ENCODE results near the gene TENM4. TPM values are rescaled to one million over a fixed set of nuclear protein-coding genes. Genes with fewer than 3 reads are reported as not detected.

Gene TENM4
- total and polyA plus RNA-seq, 2 of the 8 experiments (the other 6 are each of a cell fraction or from before 2014, with no cell fraction given) = 3.5 to 7.2 TPM

GRCh38 chr11:78669249-78669648 lies 771.6 kb downstream of the TENM4 start:
- Histone ChIP-seq H3K23me2 (ENCODE audit: low read depth, low read length) (no peaks in the 10 kb centered on the region), H3K27ac (ENCODE audit: low read depth, low read length) (no peak overlapping the region), H3K27me3 (replicated peaks in 1 of 4; ENCODE audit: control insufficient read depth in 3 of 4, extremely low read depth in 1 of 4, insufficient read depth in 3 of 4, low read length in 3 of 4) (no peaks in the 10 kb centered on the region), H4K8ac (ENCODE audit: extremely low read depth, insufficient read depth, low read length) (no peak overlapping the region), H2BK120ac (replicated peaks; ENCODE audit: low read depth, low read length) (no peak overlapping the region), H3K36me3 (ENCODE audit: control insufficient read depth in 2 of 4, insufficient read depth in 4 of 4, low read length in 3 of 4) (no peaks in the 10 kb centered on the region), H3K56ac (replicated peaks; ENCODE audit: insufficient read length, low read depth, low read length) (no peak overlapping the region), H2BK12ac (ENCODE audit: low read depth, low read length) (no peak overlapping the region), H3K4me1 (replicated peaks in 1 of 4; ENCODE audit: control insufficient read depth in 3 of 4, insufficient read depth in 4 of 4, low read length in 3 of 4) (no peaks in the 10 kb centered on the region; a peak in 1 of 7 replicates), H3K18ac (ENCODE audit: extremely low read depth, low read length) (no peak overlapping the region), H3K4ac (replicated peaks; ENCODE audit: insufficient read length, low read depth, low read length) (no peak overlapping the region), H3K23ac (ENCODE audit: insufficient read length) (no peak overlapping the region), H3K4me2 (ENCODE audit: insufficient read depth in 1 of 2, low read depth in 2 of 2, low read length in 2 of 2) (no peak overlapping the region), H3K9me3 (ENCODE audit: insufficient read depth in 2 of 2, low read depth in 1 of 2, low read length in 1 of 2) (no peaks in the 10 kb centered on the region), H3K79me1 (ENCODE audit: low read depth, low read length) (no peaks in the 10 kb centered on the region), H3K79me2 (ENCODE audit: control insufficient read depth in 1 of 2, insufficient read depth in 2 of 2, low read length in 2 of 2) (no peaks in the 10 kb centered on the region), H2BK5ac (ENCODE audit: low read depth, low read length) (no peak overlapping the region), H3K9ac (replicated peaks in 1 of 4; ENCODE audit: extremely low read depth in 1 of 4, low read depth in 3 of 4, low read length in 3 of 4) (no peak overlapping the region), H3K14ac (ENCODE audit: insufficient read length) (no peak overlapping the region), H2AK5ac (ENCODE audit: low read depth, low read length) (no peak overlapping the region), H2AFZ (ENCODE audit: low read length) (no peak overlapping the region), H4K5ac (ENCODE audit: insufficient read length, low read depth, low read length) (no peak overlapping the region), H4K20me1 (replicated peaks in 1 of 2; ENCODE audit: control insufficient read depth in 1 of 2, insufficient read depth in 2 of 2, low read length in 2 of 2) (peaks cover 0 to 2% of the 10 kb centered on the region in 2 experiments), H2BK20ac (ENCODE audit: low read length) (no peak overlapping the region), H3K4me3 (ENCODE audit: extremely low read depth in 1 of 4, insufficient read depth in 2 of 4, low read depth in 3 of 4, low read length in 4 of 4) (no peak overlapping the region), H4K91ac (replicated peaks; ENCODE audit: insufficient read length, low read length) (no peak overlapping the region), H2BK15ac (ENCODE audit: low read length) (no peak overlapping the region)
- FAIRE-seq (no peak), DNase-seq (ENCODE audit: low read depth in 1 of 2, low spot score in 2 of 2) (no peak)
- POLR2A ChIA-PET (ENCODE audit: partially characterized antibody) = interaction anchor here (1.6 kb wide), 1 partner anchor 15 kb away, joined by 3 read pairs; no protein-coding TSS in a partner anchor
- TF ChIP-seq CTCF (IDR thresholded peaks at IDR 0.05; ENCODE audit: control extremely low read depth in 1 of 3, insufficient read depth in 1 of 3, low read depth in 1 of 3, low read length in 3 of 3) (no peak), RBBP5 (IDR thresholded peaks at IDR 0.05; ENCODE audit: borderline replicate concordance, low read depth, low read length) (no peak)
- 97% methylated on average over 17 of the region's 17 CpGs; no CpG with 5 or more reads in 1 of the 2 experiments for WGBS, 2 experiments (ENCODE audit: extremely low coverage in 1 of 2, insufficient coverage in 1 of 2, insufficient read length in 1 of 2, insufficient replicate concordance in 2 of 2, low coverage in 1 of 2, low lambda C conversion rate in 2 of 2, missing lambda C conversion rate in 1 of 2)
- CTCF ChIA-PET (ENCODE audit: partially characterized antibody) = interaction anchor here (0.9 to 6.6 kb wide), 4 partner anchors 15 to 128 kb away, joined by 3 to 40 read pairs (median 14); no protein-coding TSS in a partner anchor
